ENCODE measurements around the gene SLC34A2.
"Not testable (repeated sequence)": the region's sequence is repeated elsewhere in the genome, so short reads cannot be mapped to it uniquely, and the experiment has no call there.

The SLC34A2 gene

GRCh38 chr4:25661441-25661840, 5.8 kb downstream of the SLC34A2 start:
- not testable (repeated sequence) for DNase-seq (ENCODE audit: insufficient read length, low spot score); FAIRE-seq

GRCh38 chr4:25662306-25662705, 6.7 kb downstream of the SLC34A2 start:
- no peak for FAIRE-seq
- no peak for DNase-seq (ENCODE audit: insufficient read length, low spot score)

DNA sequence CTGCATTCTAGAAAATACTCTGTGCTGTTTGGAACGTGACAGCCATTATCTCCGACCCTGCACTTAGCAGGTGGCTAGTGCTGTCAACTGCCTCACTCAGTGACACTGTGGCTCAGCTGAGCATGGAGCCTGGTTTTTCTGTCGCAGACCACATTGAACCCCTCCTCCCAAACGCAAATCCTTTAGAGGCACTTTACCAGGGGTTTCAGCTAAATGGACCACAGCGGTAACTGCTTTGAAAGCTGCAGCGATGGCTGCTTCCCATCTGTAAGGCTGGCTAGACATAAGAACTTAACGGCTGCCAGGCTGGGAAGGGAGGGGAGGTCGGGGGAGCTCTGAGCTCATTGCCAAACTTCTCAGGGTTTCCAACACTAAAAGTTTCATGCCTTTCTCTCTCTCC, 8.1 kb downstream of the SLC34A2 start:
- no peak for FAIRE-seq

DNA sequence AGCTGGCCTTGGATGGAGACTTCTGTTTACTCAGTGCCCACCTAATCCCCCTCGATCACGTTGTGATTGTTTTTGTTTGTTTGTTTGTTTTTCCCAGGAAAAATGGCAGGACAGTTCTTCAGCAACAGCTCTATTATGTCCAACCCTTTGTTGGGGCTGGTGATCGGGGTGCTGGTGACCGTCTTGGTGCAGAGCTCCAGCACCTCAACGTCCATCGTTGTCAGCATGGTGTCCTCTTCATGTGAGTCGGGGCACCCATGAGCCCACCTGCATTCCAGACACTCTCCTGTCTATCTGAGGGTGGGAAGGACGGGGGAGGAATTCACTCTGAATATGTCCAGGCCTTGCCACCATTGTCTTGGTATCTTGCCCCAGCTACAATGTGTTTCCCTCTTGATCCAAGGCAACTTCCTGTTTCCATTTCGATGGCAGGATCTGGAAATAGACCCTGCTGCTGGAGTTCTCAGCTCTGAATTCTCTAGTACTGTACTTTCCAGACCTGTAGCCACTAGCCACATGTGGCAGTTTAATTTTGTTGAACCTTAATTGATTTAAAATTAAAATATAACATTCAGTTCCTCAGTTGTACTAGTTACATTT, 10.5 kb downstream of the SLC34A2 start:
- DNase-seq (ENCODE audit: insufficient read length, low spot score), result no peak
- FAIRE-seq, result no peak

More for the DNA sequence above, 8.1 kb downstream of the SLC34A2 start:
- no peak for DNase-seq (ENCODE audit: insufficient read length, low spot score)

DNA sequence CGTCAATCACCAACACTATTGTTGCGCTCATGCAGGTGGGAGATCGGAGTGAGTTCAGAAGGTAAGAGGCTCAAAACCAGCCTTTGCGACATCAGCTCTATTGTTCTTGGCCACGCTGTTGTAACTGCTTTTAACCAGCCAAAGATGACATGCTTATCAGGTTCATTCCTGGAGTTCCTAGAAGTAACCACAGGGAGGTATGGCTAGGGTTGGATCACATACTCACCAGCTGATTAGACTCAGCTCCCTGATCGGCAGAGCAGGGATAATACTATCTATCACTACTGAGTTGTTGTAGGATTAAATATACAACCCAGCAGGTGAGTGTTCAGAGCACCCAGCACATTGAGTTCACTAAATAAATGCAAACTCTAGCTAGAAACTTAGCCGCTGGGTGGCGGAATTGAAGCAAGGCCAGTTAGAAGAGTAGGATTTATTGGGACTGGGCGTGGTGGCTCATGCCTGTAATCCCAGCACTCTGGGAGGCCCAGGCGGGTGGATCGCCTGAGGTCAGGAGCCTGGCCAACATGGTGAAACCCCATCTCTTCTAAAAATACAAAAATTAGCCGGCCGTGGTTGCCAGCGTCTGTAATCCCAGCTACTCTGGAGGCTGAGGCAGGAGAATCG, 12.4 kb downstream of the SLC34A2 start:
- FAIRE-seq (no peak), DNase-seq (ENCODE audit: insufficient read length, low spot score) (no peak)

GRCh38 chr4:25670991-25671390, 15.3 kb downstream of the SLC34A2 start:
- no peak for FAIRE-seq
- DNase-seq (ENCODE audit: insufficient read length, low spot score), result no peak

GRCh38 chr4:25672756-25673155, 17.1 kb downstream of the SLC34A2 start:
- FAIRE-seq (no peak), DNase-seq (ENCODE audit: insufficient read length, low spot score) (no peak)

GRCh38 chr4:25674386-25674785, 18.7 kb downstream of the SLC34A2 start:
- FAIRE-seq (no peak), DNase-seq (ENCODE audit: insufficient read length, low spot score) (no peak)

- DNase-seq (ENCODE audit: insufficient read length, low spot score) (no peak), FAIRE-seq (no peak)
Measured at GRCh38 chr4:25676221-25676620, 20.6 kb downstream of the SLC34A2 start.

GRCh38 chr4:25677157-25677556, 21.5 kb downstream of the SLC34A2 start:
- FAIRE-seq, result no peak
- no peak for DNase-seq (ENCODE audit: insufficient read length, low spot score)

DNA sequence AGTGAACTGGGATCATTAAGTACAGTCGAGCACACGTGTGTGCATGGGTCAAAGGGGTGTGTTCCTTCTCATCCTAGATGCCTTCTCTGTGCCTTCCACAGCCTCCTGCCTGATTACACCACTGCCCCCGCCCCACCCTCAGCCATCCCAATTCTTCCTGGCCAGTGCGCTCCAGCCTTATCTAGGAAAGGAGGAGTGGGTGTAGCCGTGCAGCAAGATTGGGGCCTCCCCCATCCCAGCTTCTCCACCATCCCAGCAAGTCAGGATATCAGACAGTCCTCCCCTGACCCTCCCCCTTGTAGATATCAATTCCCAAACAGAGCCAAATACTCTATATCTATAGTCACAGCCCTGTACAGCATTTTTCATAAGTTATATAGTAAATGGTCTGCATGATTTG, 22.3 kb downstream of the SLC34A2 start:
- DNase-seq (ENCODE audit: insufficient read length, low spot score), result no peak
- FAIRE-seq, result no peak

- DNase-seq (ENCODE audit: insufficient read length, low spot score), result no peak
- no peak for FAIRE-seq
Measured at GRCh38 chr4:25687773-25688172, 32.1 kb downstream of the SLC34A2 start.

DNA sequence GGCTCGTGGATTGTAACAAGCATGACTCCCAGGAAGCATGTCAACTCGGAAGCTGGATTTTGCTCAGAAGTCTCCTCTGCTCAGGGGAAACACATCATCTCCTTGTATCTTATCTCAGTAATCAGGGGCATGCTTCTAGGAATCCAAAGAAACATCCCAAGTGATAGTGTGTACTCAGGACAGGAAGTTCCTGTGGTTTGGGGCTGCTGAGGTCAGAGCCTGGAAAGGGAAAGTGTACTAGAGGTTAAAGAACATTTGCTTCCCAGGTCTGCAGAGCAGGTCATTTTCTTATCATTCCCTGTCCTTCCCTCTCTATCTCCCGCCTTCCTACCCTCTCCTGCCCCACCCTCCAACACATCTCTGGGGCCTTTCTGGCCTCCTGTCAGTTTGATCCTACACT, 38.8 kb downstream of the SLC34A2 start:
- DNase-seq (ENCODE audit: insufficient read length, low spot score) (peak; percentile 52), FAIRE-seq (no peak)

- FAIRE-seq (no peak), DNase-seq (ENCODE audit: insufficient read length, low spot score) (no peak)
Measured at GRCh38 chr4:25696409-25696808, 40.8 kb downstream of the SLC34A2 start.

DNA sequence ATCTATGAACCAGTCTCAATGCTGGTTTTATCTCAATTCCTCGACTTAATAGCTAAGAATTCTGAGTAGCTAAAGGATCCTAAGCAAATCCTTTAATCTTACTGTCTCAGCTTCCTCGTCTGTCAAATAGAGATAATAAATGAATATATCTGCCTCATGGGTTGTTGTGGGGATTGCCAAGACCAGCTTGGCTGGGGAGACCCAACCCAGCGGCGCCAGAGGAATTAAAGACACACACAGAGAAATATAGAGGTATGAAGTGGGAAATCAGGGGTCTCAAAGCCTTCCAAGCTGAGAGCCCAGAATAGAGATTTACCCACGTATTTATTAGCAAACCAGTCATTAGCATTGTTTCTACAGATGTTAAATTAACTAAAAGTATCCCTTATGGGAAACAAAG, 41.9 kb downstream of the SLC34A2 start:
- no peak for FAIRE-seq
- DNase-seq (ENCODE audit: insufficient read length, low spot score), result no peak

GRCh38 chr4:25700661-25701060, 45.0 kb downstream of the SLC34A2 start:
- no peak for FAIRE-seq
- no peak for DNase-seq (ENCODE audit: insufficient read length, low spot score)

- FAIRE-seq (no peak), DNase-seq (ENCODE audit: insufficient read length, low spot score) (no peak)
Measured at GRCh38 chr4:25702848-25703247, 47.2 kb downstream of the SLC34A2 start.

DNA sequence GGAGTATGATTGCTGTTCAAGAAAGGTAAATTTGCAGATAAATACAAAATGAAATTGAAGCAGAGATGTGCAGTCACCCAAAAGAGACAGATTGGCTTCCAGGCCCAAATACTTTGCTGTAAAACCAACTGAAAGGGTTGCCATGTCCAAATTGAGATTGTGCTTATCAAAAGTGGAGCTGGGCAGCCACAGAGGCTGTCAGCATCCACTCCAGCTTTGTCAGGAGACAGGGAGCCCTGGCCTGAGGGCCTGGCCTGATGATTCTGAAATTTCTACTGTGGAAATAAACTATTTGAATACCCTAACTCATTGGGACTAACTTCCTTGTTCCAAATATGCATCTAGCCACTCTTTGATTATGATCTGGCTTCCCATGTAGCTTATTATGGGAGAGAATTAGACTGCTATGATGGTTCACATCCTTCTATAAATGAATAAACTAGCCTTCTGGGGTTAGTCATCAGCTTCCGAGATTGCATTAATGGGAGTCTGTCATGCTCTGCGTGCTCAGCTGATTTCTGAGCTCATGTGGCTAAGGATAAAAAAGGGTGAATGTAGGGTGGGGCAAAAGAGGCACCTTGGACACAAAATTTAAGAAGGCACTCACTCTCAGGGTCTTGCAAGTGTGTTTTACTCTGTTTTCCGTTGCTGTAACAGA, 48.2 kb downstream of the SLC34A2 start:
- FAIRE-seq (no peak), DNase-seq (ENCODE audit: insufficient read length, low spot score) (no peak)

GRCh38 chr4:25704516-25704915, 48.9 kb downstream of the SLC34A2 start:
- DNase-seq (ENCODE audit: insufficient read length, low spot score), result no peak
- FAIRE-seq, result no peak

DNA sequence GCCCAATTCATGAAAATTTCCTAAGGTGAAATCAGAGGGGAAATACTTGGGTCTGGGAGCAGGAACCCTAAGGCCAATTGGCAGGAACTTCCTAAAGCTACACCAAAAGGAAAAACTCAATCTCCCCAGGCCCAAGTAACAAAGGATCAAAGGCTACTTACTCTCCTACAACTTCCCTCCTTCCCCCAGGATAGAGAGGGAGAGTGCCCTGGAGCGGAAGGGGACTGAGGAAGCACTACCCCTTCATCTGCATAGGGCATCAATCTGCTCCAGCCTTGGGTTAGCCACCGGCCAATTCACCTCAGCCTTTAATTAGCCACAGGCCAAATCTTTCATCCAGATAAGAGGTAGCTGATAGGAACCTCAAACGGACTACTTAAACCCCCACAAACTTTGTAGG, 55.0 kb downstream of the SLC34A2 start:
- FAIRE-seq, result no peak
- DNase-seq (ENCODE audit: insufficient read length, low spot score), result no peak

- DNase-seq (ENCODE audit: insufficient read length, low spot score), result no peak
Measured at GRCh38 chr4:25712611-25713010, 57.0 kb downstream of the SLC34A2 start.

GRCh38 chr4:25713812-25714211, 58.2 kb downstream of the SLC34A2 start:
- DNase-seq (ENCODE audit: insufficient read length, low spot score) (no peak), FAIRE-seq (no peak)

More at GRCh38 chr4:25712611-25713010, 57.0 kb downstream of the SLC34A2 start:
- no peak for FAIRE-seq
